Prostate gland (tissue), 2 donors: Measurements from ENCODE around the gene TMEM208. TPM values are rescaled to one million over a fixed set of nuclear protein-coding genes. Genes with fewer than 3 reads are reported as not detected.

Source experiments
- DNase-seq: peaks from one replicate; pipeline ENCODE4 v3.0.0-alpha.2; 2019; ENCODE audit warnings: low spot score
- H3K27ac ChIP-seq, 2 donors: fragments of 200-600 bp; sonication (generic); 2 replicates each; pipeline ENCODE4 v1.5.1; 2017 to 2019
- H3K27me3 ChIP-seq: fragments of 200-600 bp; sonication (generic); replicated peaks from 2 replicates; pipeline ENCODE4 v1.5.1; 2019; ENCODE audit not compliant: insufficient read depth
- H3K36me3 ChIP-seq, 2 donors: fragments of 200-600 bp; sonication (generic); 1 replicate in 1 of 2; 2 replicates in 1 of 2; pipeline versions ENCODE4 v1.5.1 to v1.8.1; 2017 to 2019
- H3K4me1 ChIP-seq: fragments of 200-600 bp; sonication (generic); replicated peaks from 2 replicates; pipeline ENCODE4 v1.5.1; 2019
- H3K4me3 ChIP-seq, 2 donors: fragments of 200-600 bp; sonication (generic); 2 replicates each; pipeline ENCODE4 v1.5.1; 2017 to 2019
- H3K9me3 ChIP-seq: fragments of 200-600 bp; sonication (generic); 2 replicates; pipeline ENCODE4 v1.5.1; 2017
- CTCF ChIP-seq, 4 experiments: fragments of 200-600 bp in 2 of 4; fragments of 450-650 bp in 2 of 4; sonication (generic) in 2 of 4; IDR thresholded peaks; 1 replicate in 3 of 4; 2 replicates in 1 of 4; pipeline ENCODE4 v1.5.1; 2016 to 2019; ENCODE audit warnings: antibody characterized with exemption in 4 of 4, mild to moderate bottlenecking in 2 of 4, moderate library complexity in 2 of 4
- POLR2A ChIP-seq: fragments of 450-650 bp; IDR thresholded peaks from one replicate; pipeline ENCODE4 v1.6.1; 2016; ENCODE audit warnings: antibody characterized with exemption, mild to moderate bottlenecking
- POLR2AphosphoS5 ChIP-seq: sonication (generic); formaldehyde crosslinking; IDR thresholded peaks from one replicate; pipeline ENCODE4 v1.6.1; 2017; ENCODE audit warnings: antibody characterized with exemption
- WGBS: methylation state at CpG from one replicate; pipeline ENCODE4 v1.1.5; 2018; 5-methylcytosine and 5-hydroxymethylcytosine counted together
- intact Hi-C: fragments of 100-400 bp; cut with DNase I; formaldehyde crosslinking; loops from one replicate; pipeline ENCODE4 v1.14.2; 2022
- total RNA-seq, 2 donors: library from RNA; depleted of rRNA; stranded (reverse); fragments of >200 nt; gene quantifications; one replicate each; pipeline ENCODE4 v1.1.0, GENCODE V29; 2016

The TMEM208 gene
- total RNA-seq, 2 donors from 2014 or later = 39.1 to 57.1 TPM

- Histone ChIP-seq H3K4me1 (peaks cover 24% of the 10 kb centered on the region), H3K4me3 (no peak overlapping the region), H3K9me3 (no peaks in the 10 kb centered on the region), H3K27me3 (no peaks in the 10 kb centered on the region), H3K36me3 (no peaks in the 10 kb centered on the region), H3K27ac (peak overlapping the region in 1 of 2 donors; percentile 80)
- no peak for DNase-seq
- 80% methylated on average over 4 of the region's 4 CpGs for WGBS
- no peak for TF ChIP-seq POLR2A
- no peak for TF ChIP-seq POLR2AphosphoS5
- TF ChIP-seq CTCF (IDR thresholded peaks at IDR 0.05) = no peak
- intact Hi-C loops = no loop called here
Measured at GRCh38 chr16:67242138-67242730, 15.3 kb downstream of the TMEM208 start.

GRCh38 chr16:67243481-67243880 is 16.6 kb downstream of the TMEM208 start:
- Histone ChIP-seq H3K4me3 (no peak overlapping the region), H3K27me3 (no peaks in the 10 kb centered on the region), H3K36me3 (no peaks in the 10 kb centered on the region), H3K9me3 (no peaks in the 10 kb centered on the region), H3K4me1 (peaks cover 24% of the 10 kb centered on the region), H3K27ac (peak overlapping the region in 1 of 2 donors; percentile 48)
- intact Hi-C loops = no loop called here
- no peak for DNase-seq
- no peak for TF ChIP-seq POLR2A
- no peak for TF ChIP-seq POLR2AphosphoS5
- TF ChIP-seq CTCF (IDR thresholded peaks at IDR 0.05) = no peak
- WGBS = 76% methylated on average over 4 of the region's 4 CpGs

GRCh38 chr16:67244387-67245185 is 17.7 kb downstream of the TMEM208 start:
- DNase-seq = no peak
- TF ChIP-seq CTCF (IDR thresholded peaks at IDR 0.05) (no peak), POLR2A (no peak), POLR2AphosphoS5 (no peak)
- Histone ChIP-seq H3K36me3 (no peaks in the 10 kb centered on the region), H3K27me3 (peaks cover 1% of the 10 kb centered on the region), H3K4me3 (no peak overlapping the region), H3K9me3 (no peaks in the 10 kb centered on the region), H3K27ac (peak overlapping the region; percentile 48 to 83), H3K4me1 (peaks cover 24% of the 10 kb centered on the region)
- WGBS = 55% methylated on average over 5 of the region's 5 CpGs
- intact Hi-C loops = no loop called here

GRCh38 chr16:67245186-67245585 is 18.3 kb downstream of the TMEM208 start:
- H3K4me1 ChIP-seq = peaks cover 24% of the 10 kb centered on the region
- no peaks in the 10 kb centered on the region for H3K9me3 ChIP-seq
- no peaks in the 10 kb centered on the region for H3K36me3 ChIP-seq
- no peak overlapping the region for H3K4me3 ChIP-seq
- intact Hi-C loops = no loop called here
- DNase-seq = no peak
- peak overlapping the region; percentile 83 to 86 for H3K27ac ChIP-seq
- TF ChIP-seq CTCF (IDR thresholded peaks at IDR 0.05) (no peak), POLR2AphosphoS5 (no peak), POLR2A (no peak)
- WGBS = 83% methylated on average over 4 of the region's 4 CpGs
- H3K27me3 ChIP-seq = peaks cover 4% of the 10 kb centered on the region
